GM06990 (cell line): ENCODE measurements around the gene AVL9.
"Not testable (repeated sequence)": the region's sequence is repeated elsewhere in the genome, so short reads cannot be mapped to it uniquely, and the experiment has no call there.

ENCODE experiments used
- DNase-seq: peaks from one replicate; pipeline ENCODE4 v3.0.0-alpha.2; 2011; ENCODE audit not compliant: insufficient read length; ENCODE audit errors: extremely low read depth
- H3K27me3 ChIP-seq: replicated peaks from 2 replicates; pipeline ENCODE4 v1.6.0; 2011; ENCODE audit warnings: low read length; ENCODE audit not compliant: control insufficient read depth, insufficient read depth
- H3K36me3 ChIP-seq: 2 replicates; pipeline ENCODE4 v1.5.1; 2011; ENCODE audit warnings: low read length; ENCODE audit not compliant: control insufficient read depth, insufficient read depth
- H3K4me3 ChIP-seq: replicated peaks from 2 replicates; pipeline ENCODE4 v1.5.1; 2011; ENCODE audit warnings: low read depth, mild to moderate bottlenecking, control low read depth, low read length
- CTCF ChIP-seq: IDR thresholded peaks from 2 replicates; pipeline ENCODE4 v1.5.1; 2011; ENCODE audit warnings: low read length, control low read depth, mild to moderate bottlenecking, inconsistent platforms; ENCODE audit not compliant: insufficient read depth, poor library complexity, severe bottlenecking

AVL9 gene

GRCh38 chr7:32602470-32602869 is 107.2 kb downstream of the AVL9 start:
- Histone ChIP-seq H3K4me3 (no peak overlapping the region), H3K27me3 (no peaks in the 10 kb centered on the region), H3K36me3 (no peaks in the 10 kb centered on the region)
- no peak for TF ChIP-seq CTCF
- DNase-seq, result no peak

GRCh38 chr7:32603492-32603891 is 108.2 kb downstream of the AVL9 start:
- not testable (repeated sequence) for DNase-seq, H3K36me3 ChIP-seq, H3K4me3 ChIP-seq, H3K27me3 ChIP-seq

GRCh38 chr7:32604047-32604446 is 108.8 kb downstream of the AVL9 start:
- not testable (repeated sequence) for DNase-seq, H3K36me3 ChIP-seq, H3K27me3 ChIP-seq, H3K4me3 ChIP-seq

GRCh38 chr7:32605032-32605431 is 109.7 kb downstream of the AVL9 start:
- H3K36me3 ChIP-seq, result no peaks in the 10 kb centered on the region
- no peaks in the 10 kb centered on the region for H3K27me3 ChIP-seq
- DNase-seq, result no peak
- no peak for TF ChIP-seq CTCF
- H3K4me3 ChIP-seq, result no peak overlapping the region

- Histone ChIP-seq H3K36me3 (no peaks in the 10 kb centered on the region), H3K27me3 (no peaks in the 10 kb centered on the region), H3K4me3 (no peak overlapping the region)
- no peak for DNase-seq
- TF ChIP-seq CTCF, result no peak
Measured at GRCh38 chr7:32609463-32609862, 114.2 kb downstream of the AVL9 start.

GRCh38 chr7:32611201-32612099 is 116.2 kb downstream of the AVL9 start:
- no peak for DNase-seq
- no peaks in the 10 kb centered on the region for H3K27me3 ChIP-seq
- TF ChIP-seq CTCF, result no peak
- no peak overlapping the region for H3K4me3 ChIP-seq
- no peaks in the 10 kb centered on the region for H3K36me3 ChIP-seq
